ENCODE data around the gene HGFAC.
"Not testable (repeated sequence)": the region's sequence is repeated elsewhere in the genome, so short reads cannot be mapped to it uniquely, and the experiment has no call there.

Gene HGFAC

GRCh38 chr4:3411190-3411589 is 30.6 kb upstream of the HGFAC start:
- DNase-seq (ENCODE audit: low read depth, low spot score), result not testable (repeated sequence)

GRCh38 chr4:3411676-3412075 is 30.1 kb upstream of the HGFAC start:
- DNase-seq (ENCODE audit: low read depth, low spot score), result no peak

GRCh38 chr4:3412257-3413020 is 29.3 kb upstream of the HGFAC start:
- no peak for DNase-seq (ENCODE audit: low read depth, low spot score)

- DNase-seq (ENCODE audit: low read depth, low spot score), result no peak
These were observed 28.5 kb upstream of the HGFAC start for GRCh38 chr4:3413217-3413671.

GRCh38 chr4:3413675-3414420 is 27.9 kb upstream of the HGFAC start:
- DNase-seq (ENCODE audit: low read depth, low spot score), result no peak

GRCh38 chr4:3414421-3415279 is 27.1 kb upstream of the HGFAC start:
- DNase-seq (ENCODE audit: low read depth, low spot score), result no peak

- DNase-seq (ENCODE audit: low read depth, low spot score), result no peak
These were observed 26.2 kb upstream of the HGFAC start for GRCh38 chr4:3415471-3416141.

- DNase-seq (ENCODE audit: low read depth, low spot score), result no peak
These were observed 25.5 kb upstream of the HGFAC start for GRCh38 chr4:3416270-3416669.

GRCh38 chr4:3416821-3417221 is 24.9 kb upstream of the HGFAC start:
- no peak for DNase-seq (ENCODE audit: low read depth, low spot score)

GRCh38 chr4:3417448-3417847 is 24.3 kb upstream of the HGFAC start:
- no peak for DNase-seq (ENCODE audit: low read depth, low spot score)

GRCh38 chr4:3418029-3418762 is 23.6 kb upstream of the HGFAC start:
- DNase-seq (ENCODE audit: low read depth, low spot score), result no peak

GRCh38 chr4:3419836-3420605 is 21.7 kb upstream of the HGFAC start:
- DNase-seq (ENCODE audit: low read depth, low spot score), result no peak

GRCh38 chr4:3420606-3420955 is 21.2 kb upstream of the HGFAC start:
- DNase-seq (ENCODE audit: low read depth, low spot score), result no peak

GRCh38 chr4:3420956-3421355 is 20.8 kb upstream of the HGFAC start:
- no peak for DNase-seq (ENCODE audit: low read depth, low spot score)

- no peak for DNase-seq (ENCODE audit: low read depth, low spot score)
These were observed 20.3 kb upstream of the HGFAC start for GRCh38 chr4:3421470-3421869.

- DNase-seq (ENCODE audit: low read depth, low spot score), result no peak
These were observed 19.4 kb upstream of the HGFAC start for GRCh38 chr4:3422241-3422801.

- no peak for DNase-seq (ENCODE audit: low read depth, low spot score)
These were observed 18.9 kb upstream of the HGFAC start for GRCh38 chr4:3422808-3423297.

GRCh38 chr4:3423406-3423805 is 18.4 kb upstream of the HGFAC start:
- DNase-seq (ENCODE audit: low read depth, low spot score), result no peak

- no peak for DNase-seq (ENCODE audit: low read depth, low spot score)
These were observed 17.8 kb upstream of the HGFAC start for GRCh38 chr4:3423952-3424351.
